Keratinocyte (primary cell): Measurements from ENCODE around the gene RTKN2.

ENCODE experiments used
- EZH2 ChIP-seq: IDR thresholded peaks from one replicate; pipeline ENCODE4 v1.6.1; 2012; ENCODE audit warnings: inconsistent platforms, mild to moderate bottlenecking, low read length, moderate library complexity
- TF ChIP-seq, protein P1 (sequence below), 3 experiments: IDR thresholded peaks in 1 of 3; conservative IDR thresholded peaks in 1 of 3; optimal IDR thresholded peaks in 1 of 3; 2 replicates in 2 of 3; 3 replicates in 1 of 3; pipeline versions ENCODE3 to v1.5.1; 2011; ENCODE audit warnings: low read length in 3 of 3, mild to moderate bottlenecking in 3 of 3, moderate library complexity in 2 of 3, control low read depth in 1 of 3, inconsistent platforms in 1 of 3; ENCODE audit not compliant: insufficient read depth in 2 of 3; ENCODE audit errors: extremely low read depth in 1 of 3

DNA sequence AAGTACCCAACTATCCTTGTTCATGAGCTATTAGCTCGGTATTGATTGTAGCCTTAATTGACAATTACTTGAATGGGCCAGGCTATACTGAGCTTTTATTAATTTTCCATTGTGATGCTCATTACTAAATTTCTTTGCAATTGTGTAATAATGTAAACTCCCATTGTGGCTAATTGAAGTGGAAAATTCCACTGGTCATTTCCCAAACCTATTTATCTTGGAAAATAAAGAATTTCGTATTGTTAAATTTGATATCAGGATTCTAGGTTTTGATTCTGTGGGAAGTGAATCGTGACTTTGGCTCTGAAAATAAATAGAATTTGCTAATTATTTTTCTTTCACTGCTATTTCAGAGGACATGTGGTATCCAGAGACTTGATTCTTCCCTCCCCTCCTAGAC is 111.0 kb downstream of the RTKN2 start:
- TF ChIP-seq, protein P1, sequence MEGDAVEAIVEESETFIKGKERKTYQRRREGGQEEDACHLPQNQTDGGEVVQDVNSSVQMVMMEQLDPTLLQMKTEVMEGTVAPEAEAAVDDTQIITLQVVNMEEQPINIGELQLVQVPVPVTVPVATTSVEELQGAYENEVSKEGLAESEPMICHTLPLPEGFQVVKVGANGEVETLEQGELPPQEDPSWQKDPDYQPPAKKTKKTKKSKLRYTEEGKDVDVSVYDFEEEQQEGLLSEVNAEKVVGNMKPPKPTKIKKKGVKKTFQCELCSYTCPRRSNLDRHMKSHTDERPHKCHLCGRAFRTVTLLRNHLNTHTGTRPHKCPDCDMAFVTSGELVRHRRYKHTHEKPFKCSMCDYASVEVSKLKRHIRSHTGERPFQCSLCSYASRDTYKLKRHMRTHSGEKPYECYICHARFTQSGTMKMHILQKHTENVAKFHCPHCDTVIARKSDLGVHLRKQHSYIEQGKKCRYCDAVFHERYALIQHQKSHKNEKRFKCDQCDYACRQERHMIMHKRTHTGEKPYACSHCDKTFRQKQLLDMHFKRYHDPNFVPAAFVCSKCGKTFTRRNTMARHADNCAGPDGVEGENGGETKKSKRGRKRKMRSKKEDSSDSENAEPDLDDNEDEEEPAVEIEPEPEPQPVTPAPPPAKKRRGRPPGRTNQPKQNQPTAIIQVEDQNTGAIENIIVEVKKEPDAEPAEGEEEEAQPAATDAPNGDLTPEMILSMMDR (optimal IDR thresholded peaks at IDR 0.05 in 1 of 3, IDR thresholded peaks at IDR 0.05 in 1 of 3, conservative IDR thresholded peaks at IDR 0.05 in 1 of 3; ENCODE audit: extremely low read depth in 1 of 3, insufficient read depth in 2 of 3, low read length in 3 of 3) = no peak
- no peak for TF ChIP-seq EZH2
